PC-9 (cell line): ENCODE measurements around the gene PPP2R2B.

ENCODE experiments used
- CTCF ChIP-seq: fragments of 200-600 bp; sonication (generic); conservative IDR thresholded peaks from 2 replicates; pipeline ENCODE4 v1.6.1; 2017; ENCODE audit warnings: mixed run types, antibody characterized with exemption, mild to moderate bottlenecking, moderate library complexity
- EZH2 ChIP-seq: fragments of 200-600 bp; sonication (generic); IDR thresholded peaks from 2 replicates; pipeline ENCODE4 v1.8.0; 2017; ENCODE audit warnings: antibody characterized with exemption, low read depth

GRCh38 chr5:146924132-146924531 is 45.6 kb upstream of the PPP2R2B start:
- no peak for TF ChIP-seq CTCF
- TF ChIP-seq EZH2: no peak
